HG03066 (cell line): ENCODE measurements around the gene CEBPE.

Experiments used
- ATAC-seq: cut with Tn5 transposase; IDR thresholded peaks from one replicate; pipeline ENCODE4 v1.9.1; 2021; ENCODE audit warnings: low read depth; ENCODE audit not compliant: unreplicated experiment

Gene CEBPE

DNA sequence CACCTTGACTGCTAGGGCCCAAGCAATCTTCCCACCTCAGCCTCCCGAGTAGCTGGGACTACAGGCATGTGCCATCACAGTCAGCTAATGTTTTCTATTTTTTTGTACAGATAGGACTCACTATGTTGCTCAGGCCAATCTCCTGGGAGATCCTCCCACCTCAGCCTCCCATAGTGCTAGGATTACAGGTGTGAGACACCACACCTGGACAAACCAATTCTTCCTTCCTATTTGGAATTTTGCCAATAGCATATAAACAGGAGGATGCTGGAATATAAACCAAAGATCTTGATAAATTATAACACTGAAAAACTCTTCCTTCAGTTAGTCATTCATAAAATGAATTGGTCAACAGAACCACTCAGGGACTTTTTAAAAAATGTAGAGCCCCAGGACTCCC is 32.5 kb downstream of the CEBPE start:
- no peak for ATAC-seq

DNA sequence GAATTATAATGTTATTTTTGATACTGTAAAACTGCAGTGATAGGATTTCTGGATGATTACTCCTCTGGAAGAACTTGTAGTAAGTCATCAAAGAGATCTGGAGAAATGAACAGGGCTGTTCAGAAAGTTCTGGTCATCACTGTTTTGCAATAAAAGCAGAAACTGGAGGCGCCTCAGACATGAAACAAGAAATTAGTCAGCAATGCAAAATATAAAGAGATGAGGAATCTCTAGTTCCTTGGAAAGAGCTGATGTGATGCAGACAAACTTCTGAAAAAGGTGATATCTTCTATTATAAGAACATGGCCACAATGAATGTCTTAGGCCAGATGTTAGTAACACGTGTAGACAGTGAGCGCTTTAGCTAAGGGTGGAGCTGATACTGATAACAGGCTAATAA is 33.6 kb downstream of the CEBPE start:
- no peak for ATAC-seq

DNA sequence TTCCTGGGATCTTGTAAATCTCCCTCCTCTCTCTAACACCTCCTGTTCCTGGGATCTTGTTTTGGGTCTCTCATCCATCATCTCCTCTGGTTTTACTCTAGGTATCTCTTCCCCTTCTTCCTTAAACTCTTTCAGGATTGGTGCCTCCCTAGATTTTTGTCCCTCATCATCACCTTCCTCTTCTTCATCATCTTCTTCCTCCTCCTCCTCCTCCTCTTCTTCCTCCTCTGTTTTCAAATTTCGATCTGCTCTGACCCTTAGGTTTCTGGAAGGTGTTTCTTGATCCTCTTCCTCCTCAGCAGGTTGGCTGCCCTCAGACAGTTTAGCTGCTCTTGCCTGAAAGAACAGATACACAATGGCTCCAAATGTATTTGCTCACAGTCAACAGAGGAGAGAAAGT is 38.6 kb downstream of the CEBPE start:
- ATAC-seq: no peak

DNA sequence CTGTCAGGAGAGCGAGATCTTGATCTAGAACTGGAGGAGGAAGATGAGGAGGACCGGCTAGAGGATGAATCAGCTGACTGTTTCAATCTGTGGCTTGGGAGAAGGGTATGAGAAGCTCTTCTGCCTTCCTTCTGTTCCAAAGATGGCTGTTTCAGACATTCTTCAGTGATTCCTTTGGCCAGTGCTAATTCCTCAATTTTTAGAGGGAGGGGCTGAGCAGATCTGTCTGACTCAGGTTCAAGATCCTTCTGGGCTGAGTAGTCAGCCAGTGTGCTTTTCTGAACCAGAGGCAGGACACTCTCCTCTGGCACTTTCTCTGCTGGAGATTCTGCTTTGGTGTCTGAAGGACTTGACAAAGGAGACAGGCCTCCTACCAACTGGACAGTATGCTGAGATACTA is 39.3 kb downstream of the CEBPE start:
- no peak for ATAC-seq

DNA sequence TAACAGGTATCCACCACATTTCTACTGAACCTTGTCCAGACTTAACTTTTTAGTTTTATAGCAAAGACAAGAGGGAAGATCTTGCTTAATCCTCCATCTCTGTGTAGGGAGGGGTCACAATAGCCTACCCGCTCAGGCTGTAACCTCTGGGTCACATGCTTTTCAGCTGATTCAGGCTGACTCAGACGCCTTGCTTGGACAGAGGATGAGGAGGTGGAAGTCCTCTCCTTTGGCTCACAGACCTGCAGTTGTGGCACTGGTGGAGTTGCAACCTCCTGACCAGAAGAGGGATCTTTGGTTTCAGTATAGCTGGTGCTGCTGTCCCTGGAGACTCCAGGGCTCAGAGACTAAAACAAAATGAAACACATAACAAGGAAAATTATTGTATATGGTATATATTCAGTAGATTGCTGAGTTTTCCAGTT is 40.4 kb downstream of the CEBPE start:
- no peak for ATAC-seq

DNA sequence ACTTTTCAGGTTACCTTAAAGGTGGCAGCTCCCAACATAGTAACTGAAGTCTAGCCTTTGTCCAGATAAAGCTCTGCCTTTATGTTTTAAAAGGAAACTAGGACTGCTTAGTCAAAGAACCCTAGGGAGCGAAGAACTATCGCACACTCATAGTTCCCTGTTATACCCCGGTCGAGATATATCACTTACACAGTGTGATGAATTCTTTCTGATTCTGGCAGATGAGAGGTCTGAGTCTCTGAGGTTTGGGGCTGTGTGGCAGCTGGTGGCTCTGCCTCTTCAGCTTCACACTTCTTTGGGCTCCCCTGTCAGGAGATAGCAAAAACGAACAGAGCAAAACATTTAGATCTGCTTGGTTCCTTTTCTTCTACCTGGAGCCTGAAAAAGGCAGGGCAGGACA is 41.1 kb downstream of the CEBPE start:
- ATAC-seq: no peak

DNA sequence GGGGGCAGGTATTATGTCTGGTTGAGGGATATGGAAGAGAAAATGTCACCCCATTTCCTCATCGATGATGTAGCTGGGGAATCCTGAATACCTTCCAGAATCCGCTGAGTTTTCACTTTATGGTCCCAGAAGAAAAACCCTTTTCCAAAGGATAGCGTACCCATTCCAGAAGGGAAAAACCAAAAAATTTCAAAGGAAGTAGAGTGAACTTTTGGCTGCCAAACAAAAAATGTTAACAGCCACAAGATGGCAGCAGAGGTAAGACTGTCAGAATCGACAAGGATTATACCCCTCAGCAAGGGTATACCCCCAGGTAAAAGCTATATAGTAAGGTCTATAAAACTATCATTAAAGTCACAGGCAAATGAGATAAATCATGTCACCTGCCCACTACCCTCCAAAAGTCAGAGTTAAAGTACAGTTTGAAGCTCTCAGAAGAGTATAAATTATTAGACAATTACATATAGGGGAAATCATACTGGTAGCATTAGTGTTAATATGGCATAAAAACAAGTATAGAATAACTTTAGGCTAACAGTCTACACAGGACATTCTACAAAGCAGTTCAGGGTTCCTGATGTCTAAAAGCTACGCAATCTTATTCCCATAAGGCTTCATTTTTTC is 42.2 kb downstream of the CEBPE start:
- no peak for ATAC-seq

DNA sequence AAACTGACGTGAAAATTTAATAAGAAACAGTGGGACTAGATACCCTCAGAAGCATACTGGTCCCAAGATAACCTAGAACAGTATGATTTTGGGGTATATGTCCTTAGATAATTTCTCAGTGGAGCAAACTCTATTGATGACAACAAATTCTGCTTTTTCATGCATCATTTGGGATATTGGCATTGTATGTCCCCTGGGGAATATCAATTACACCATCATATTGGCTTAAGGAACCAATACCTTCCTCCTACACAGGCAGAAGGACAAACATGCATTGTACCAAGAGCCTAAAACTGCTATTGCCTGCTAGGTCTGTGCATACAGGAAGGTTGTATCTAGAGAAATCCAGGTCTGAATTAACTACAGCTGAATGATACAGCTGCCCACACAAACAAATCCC is 44.1 kb downstream of the CEBPE start:
- no peak for ATAC-seq

DNA sequence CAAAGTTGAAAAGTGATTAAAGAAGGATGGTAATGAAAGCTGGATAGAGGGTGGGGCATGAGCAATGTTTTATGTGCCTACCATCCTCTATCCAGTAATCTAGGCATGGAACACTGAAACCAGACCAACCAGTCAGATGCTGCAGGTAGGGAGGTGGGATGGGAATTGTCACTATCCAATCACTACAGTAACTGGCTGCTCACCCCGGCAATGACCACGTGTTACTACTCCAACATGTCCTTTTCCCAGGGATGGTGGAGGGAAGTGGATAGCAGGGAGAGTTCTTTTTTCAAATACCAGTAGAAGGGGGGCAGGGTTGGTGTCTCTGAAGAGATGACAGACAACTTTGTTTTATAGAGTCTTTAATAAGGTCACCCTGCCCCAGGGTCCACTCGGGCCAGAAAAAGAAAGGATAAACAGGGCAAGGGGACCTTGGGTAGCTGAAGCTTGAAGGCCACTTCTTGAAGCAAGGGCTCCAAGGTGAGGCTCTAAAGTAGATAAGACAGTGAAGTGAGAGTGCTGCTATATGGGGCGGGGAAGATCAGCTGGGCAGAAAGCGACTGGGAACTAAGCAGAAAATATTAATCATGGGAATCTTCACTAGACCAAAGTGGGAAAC is 47.0 kb downstream of the CEBPE start:
- ATAC-seq: no peak

DNA sequence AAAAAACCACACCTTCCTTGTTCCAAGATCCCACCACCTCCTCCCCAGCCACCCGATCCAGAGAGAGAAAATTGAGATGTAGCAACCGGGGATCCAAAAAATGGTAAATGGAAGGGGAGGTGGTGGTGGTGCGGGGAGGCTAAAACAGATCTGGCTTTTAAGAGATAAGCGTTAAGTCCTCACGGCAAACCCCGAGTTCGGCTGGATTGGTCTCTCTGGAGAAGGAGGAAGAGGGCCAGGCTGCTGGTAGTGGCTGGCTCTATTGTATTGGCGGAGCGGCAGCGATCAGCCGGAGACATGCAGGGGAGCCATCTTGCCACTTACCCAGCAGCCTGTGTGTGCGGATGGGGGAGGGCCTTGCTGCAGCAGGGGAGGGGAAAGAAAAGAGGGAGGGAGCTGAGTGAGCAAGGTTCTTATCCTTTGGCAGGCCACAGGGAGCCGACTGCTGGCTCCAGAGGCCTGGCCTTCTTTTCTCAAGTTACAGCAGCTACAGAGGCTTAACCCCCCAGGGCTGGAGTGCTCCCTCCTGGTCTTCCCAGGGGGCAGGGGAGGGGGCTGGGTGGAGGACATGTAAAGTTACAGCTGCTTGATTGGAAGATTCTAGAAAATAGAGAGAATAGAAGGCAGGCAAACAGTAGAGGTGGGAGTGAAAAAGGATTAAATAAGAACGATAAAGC is 47.7 kb downstream of the CEBPE start:
- peak; percentile 80 for ATAC-seq

DNA sequence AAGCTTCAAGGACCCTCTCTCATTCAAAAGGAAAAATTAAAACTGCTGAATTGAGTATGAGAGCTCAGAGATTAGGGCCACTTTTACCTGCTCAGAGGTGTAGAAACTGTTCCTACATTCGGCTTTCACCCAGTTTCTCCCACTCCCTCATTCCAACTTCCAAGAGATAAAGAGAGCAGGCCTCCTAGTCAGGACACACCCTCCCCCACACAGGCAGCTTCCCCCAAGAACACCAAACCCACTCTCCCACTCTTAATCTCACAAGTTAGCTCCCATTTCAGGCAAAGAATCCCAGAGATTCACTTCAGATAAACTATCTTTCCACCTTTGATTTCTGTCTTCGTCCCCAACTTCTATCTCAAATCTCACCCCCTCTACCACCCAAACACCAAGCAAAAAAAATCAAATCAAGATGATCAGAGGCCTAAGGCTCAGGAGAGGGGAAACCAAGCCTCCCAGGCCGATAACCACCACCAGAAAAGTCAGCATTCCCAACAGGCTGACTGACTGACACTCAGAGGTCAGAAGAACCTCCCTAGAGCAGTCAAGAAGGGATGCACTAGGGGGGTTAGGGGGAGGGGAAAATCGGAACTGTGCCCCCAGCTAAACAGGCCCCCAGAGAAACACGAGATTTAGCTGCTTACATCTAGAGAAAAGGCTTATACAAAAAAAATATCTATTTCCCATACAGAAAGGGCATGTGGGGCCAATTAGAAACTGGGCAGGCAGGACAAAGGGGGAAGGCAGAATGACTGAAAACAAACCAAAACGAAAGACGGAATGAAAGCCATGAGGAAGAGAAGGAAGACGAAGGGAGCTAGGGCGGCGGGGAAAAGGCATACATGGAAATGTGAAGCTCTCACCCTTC is 48.6 kb downstream of the CEBPE start:
- ATAC-seq: no peak

DNA sequence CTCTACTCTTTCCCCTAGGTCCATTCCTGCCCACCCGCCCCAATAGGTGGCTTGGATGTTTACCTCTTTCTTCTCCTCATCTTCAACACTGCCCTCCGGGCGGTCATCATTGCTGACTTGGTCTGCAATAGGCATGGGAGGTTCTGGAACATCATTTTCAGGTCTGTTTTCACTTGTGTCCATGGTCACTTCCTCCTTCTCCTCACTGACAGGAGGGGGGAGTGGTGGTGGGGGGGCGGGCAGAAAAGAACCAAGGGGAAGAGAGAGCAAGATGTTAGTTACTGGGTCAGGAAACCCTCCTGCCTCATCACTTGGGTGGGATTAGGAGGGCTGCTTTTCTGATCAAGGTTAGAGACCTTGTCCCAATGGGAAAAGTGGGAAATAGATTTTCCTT is 49.6 kb downstream of the CEBPE start:
- no peak for ATAC-seq

DNA sequence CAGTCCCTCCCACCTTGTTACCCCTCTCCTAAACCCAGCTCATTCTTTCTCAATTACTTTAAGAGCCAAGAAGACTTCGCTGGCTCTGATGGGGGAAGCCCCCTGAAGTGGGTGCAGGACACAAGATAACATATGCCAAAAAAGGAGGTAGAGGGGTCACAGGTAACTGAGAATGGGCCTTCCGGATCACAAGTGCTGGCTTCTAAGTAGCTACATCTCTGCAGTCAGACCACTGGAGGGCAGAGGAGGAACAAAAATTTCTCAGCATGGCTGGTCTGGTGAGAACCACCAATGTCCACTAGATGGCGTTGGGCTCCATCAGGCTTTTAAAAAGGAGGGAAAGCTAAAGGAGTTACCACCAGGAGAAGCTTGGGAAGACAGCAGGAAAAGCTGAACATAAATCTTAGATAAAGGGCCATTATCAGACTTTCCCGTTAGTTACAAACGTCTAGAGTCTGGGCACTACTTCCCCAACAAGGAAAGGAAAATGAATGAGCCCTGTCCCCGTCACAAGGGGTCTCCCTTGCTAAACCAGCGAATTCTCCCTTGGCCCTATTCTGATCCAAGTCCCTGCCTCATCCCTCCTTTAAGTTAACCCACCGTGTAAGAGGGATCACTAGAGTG is 50.2 kb downstream of the CEBPE start:
- peak; percentile 61 for ATAC-seq

DNA sequence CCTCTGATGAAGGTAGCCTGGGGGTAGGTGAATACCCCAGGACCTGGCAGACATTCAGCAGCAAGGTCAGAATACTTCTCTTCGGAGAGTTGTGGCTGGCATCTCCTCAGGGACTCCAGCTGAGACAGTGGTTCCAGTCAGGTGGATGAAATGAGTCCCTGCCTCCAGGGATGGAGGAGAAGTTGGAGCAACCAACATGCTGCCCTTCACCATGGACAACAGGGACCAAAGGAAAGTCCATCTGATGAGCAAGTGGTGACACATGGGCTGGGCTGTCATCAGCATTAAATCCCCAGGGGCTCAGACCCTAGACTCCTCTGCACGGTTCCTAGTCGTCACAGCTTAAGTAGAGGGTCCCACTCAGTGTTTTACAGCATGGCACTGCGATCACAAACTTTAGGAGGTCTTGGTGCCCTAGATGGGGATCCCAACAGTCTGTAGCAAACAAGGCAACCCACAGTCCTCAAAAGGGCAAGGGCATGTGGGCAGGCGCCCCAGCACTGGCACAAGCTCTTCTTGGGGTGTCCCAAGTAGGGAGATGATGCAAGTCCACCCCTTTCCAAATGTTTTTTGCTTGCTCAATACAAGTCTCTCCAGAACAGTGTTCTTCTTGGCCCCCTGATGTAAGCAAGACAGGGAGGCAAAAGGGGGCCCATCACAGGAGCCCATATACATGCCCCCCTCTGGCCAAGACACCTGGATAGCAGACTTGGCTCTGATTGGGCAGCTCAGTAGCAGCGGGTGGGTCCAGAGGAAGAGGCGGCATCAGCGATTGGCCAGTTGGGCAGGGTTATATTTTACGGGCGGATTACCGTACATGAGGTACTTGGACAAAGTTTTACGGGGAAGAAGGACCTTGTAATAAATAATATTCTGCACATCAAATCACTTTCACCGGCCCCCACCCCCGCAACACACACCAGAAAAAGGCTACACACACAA is 50.9 kb downstream of the CEBPE start:
- no peak for ATAC-seq
